ENCODE measurements around the gene ZNF132. TPM values are rescaled to one million over a fixed set of nuclear protein-coding genes. Genes with fewer than 3 reads are reported as not detected.
"Not testable (repeated sequence)": the region's sequence is repeated elsewhere in the genome, so short reads cannot be mapped to it uniquely, and the experiment has no call there.

Gene ZNF132
- total RNA-seq, 2 donors from 2014 or later: 3.2 to 5.3 TPM

DNA sequence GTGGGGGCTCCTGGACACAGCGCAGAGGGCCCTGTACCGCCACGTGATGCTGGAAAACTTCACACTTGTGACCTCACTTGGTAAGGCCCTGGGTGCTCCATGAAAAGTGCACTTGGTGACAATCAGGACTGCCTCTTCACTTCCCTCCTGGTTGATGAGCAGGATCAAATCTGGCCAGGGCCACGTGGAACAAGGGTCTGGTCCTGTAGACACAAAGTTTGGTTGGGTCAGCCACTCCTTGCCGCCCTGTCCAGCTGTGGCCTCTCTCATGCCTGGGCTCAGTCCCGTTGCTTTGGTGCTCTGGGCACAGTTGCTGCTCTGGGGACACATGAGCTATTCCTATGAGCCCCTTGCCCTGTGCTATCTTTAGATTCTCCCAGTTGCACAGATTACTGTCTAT is 13.8 kb upstream of the ZNF132 start:
- Mint-ChIP-seq H3K4me1 (ENCODE audit: low read depth in 2 of 2) (peaks cover 19 to 23% of the 10 kb centered on the region in 2 donors), H3K9me3 (no peaks in the 10 kb centered on the region), H3K36me3 (peaks cover 6% of the 10 kb centered on the region), H3K27ac (no peak overlapping the region), H3K27me3 (peaks cover 0 to 9% of the 10 kb centered on the region in 2 donors), H3K4me3 (peak overlapping the region; percentile 38)
- ATAC-seq: no peak
- no peak for DNase-seq (ENCODE audit: low spot score)

- ATAC-seq (peak; percentile 98 to 99), DNase-seq (ENCODE audit: low spot score) (peak; percentile 95)
- H3K36me3 Mint-ChIP-seq: peaks cover 15% of the 10 kb centered on the region
- peaks cover 12 to 18% of the 10 kb centered on the region in 2 donors for H3K27me3 Mint-ChIP-seq
- peak within 1 kb of the TSS; percentile 11 to 57 for H3K27ac Mint-ChIP-seq
- H3K9me3 Mint-ChIP-seq: no peaks in the 10 kb centered on the region
- peak within 1 kb of the TSS; percentile 93 for H3K4me3 Mint-ChIP-seq
- H3K4me1 Mint-ChIP-seq (ENCODE audit: low read depth in 2 of 2): peaks cover 19 to 20% of the 10 kb centered on the region in 2 donors
Observed at GRCh38 chr19:58451358-58452101, 11.6 kb upstream of the ZNF132 start, which contains the start of gene ZNF324B. ZNF324B (plus strand) TSS chr19:58451622; CDS start chr19:58453702, 2,080 bp downstream.

- H3K4me1 Mint-ChIP-seq (ENCODE audit: low read depth in 2 of 2): peaks cover 19 to 20% of the 10 kb centered on the region in 2 donors
- ATAC-seq: no peak
- peak overlapping the region; percentile 11 to 57 for H3K27ac Mint-ChIP-seq
- DNase-seq (ENCODE audit: low spot score): no peak
- H3K9me3 Mint-ChIP-seq: no peaks in the 10 kb centered on the region
- H3K36me3 Mint-ChIP-seq: peaks cover 15% of the 10 kb centered on the region
- peak overlapping the region; percentile 93 for H3K4me3 Mint-ChIP-seq
- peaks cover 12 to 18% of the 10 kb centered on the region in 2 donors for H3K27me3 Mint-ChIP-seq
Observed at GRCh38 chr19:58450856-58451357, 11.0 kb upstream of the ZNF132 start.

DNA sequence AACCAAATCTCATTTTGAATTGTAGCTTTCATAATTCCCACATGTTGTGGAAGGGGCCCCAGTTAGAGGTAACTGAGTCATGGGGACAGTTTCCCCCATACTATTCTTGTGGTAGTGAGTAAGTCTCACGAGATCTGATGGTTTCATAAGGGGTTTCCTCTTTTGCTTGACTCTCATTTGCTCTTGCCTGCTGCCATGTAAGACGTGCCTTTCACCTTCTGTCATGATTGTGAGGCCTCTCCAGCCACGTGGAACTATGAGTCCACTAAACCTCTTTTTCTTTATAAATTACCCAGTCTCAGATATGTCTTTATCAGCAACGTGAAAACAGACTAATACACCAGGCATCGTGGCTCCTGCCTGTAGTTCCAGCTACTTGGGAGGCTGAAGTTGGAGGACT is 10.0 kb upstream of the ZNF132 start:
- peaks cover 12 to 18% of the 10 kb centered on the region in 2 donors for H3K27me3 Mint-ChIP-seq
- H3K4me3 Mint-ChIP-seq; ATAC-seq; DNase-seq (ENCODE audit: low spot score); H3K9me3 Mint-ChIP-seq: not testable (repeated sequence)
- peaks cover 19 to 20% of the 10 kb centered on the region in 2 donors for H3K4me1 Mint-ChIP-seq (ENCODE audit: low read depth in 2 of 2)
- H3K36me3 Mint-ChIP-seq: peaks cover 15% of the 10 kb centered on the region
- H3K27ac Mint-ChIP-seq: peak overlapping the region in 1 of 2 donors; percentile 11

- H3K36me3 Mint-ChIP-seq: peaks cover 15% of the 10 kb centered on the region
- not testable (repeated sequence) for H3K4me3 Mint-ChIP-seq; ATAC-seq; DNase-seq (ENCODE audit: low spot score); H3K9me3 Mint-ChIP-seq; H3K27ac Mint-ChIP-seq
- peaks cover 12 to 22% of the 10 kb centered on the region in 2 donors for H3K27me3 Mint-ChIP-seq
- H3K4me1 Mint-ChIP-seq (ENCODE audit: low read depth in 2 of 2): peaks cover 18 to 19% of the 10 kb centered on the region in 2 donors
Observed at GRCh38 chr19:58448860-58449259, 8.9 kb upstream of the ZNF132 start.

GRCh38 chr19:58442986-58443385 is 3.0 kb upstream of the ZNF132 start:
- H3K4me3 Mint-ChIP-seq; ATAC-seq; H3K27ac Mint-ChIP-seq; H3K27me3 Mint-ChIP-seq; DNase-seq (ENCODE audit: low spot score): not testable (repeated sequence)
- Mint-ChIP-seq H3K9me3 (peaks cover 13% of the 10 kb centered on the region), H3K4me1 (ENCODE audit: low read depth in 2 of 2) (peaks cover 23 to 26% of the 10 kb centered on the region in 2 donors), H3K36me3 (peaks cover 34% of the 10 kb centered on the region)

- Mint-ChIP-seq H3K27ac (peak overlapping the region; percentile 83 to 85), H3K27me3 (peaks cover 0 to 3% of the 10 kb centered on the region in 2 donors), H3K4me3 (peak overlapping the region; percentile 92), H3K36me3 (peaks cover 52% of the 10 kb centered on the region), H3K9me3 (peaks cover 22% of the 10 kb centered on the region), H3K4me1 (ENCODE audit: low read depth in 2 of 2) (peaks cover 25 to 26% of the 10 kb centered on the region in 2 donors)
- ATAC-seq (no peak), DNase-seq (ENCODE audit: low spot score) (no peak)
Observed at GRCh38 chr19:58440556-58440955, 603 bp upstream of the ZNF132 start.

GRCh38 chr19:58434217-58434616 is 5.7 kb downstream of the ZNF132 start:
- no peaks in the 10 kb centered on the region for H3K27me3 Mint-ChIP-seq
- peaks cover 22% of the 10 kb centered on the region for H3K9me3 Mint-ChIP-seq
- no peak overlapping the region for H3K27ac Mint-ChIP-seq

DNA sequence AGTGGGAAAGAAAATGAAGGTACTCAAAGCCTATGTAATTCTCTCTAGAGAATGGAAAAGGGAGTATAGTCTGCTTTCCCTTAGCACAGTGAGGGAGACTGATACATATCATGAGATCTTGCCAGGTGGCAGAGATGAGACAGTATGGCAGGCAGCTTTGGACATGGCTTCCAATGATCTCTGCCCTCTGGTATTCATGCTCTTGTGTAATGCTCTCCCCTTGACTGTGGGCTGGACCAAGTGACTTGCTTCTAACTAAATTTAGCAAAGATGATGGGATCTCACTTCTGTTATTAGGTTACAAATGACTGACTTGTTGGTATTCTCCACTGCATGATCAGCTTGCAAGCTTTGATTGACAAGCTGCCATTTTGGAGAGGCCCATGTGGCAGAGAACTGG is 10.2 kb downstream of the ZNF132 start:
- Mint-ChIP-seq H3K4me3 (no peak overlapping the region), H3K36me3 (peaks cover 37% of the 10 kb centered on the region), H3K27ac (no peak overlapping the region), H3K9me3 (peaks cover 12% of the 10 kb centered on the region), H3K27me3 (no peaks in the 10 kb centered on the region), H3K4me1 (ENCODE audit: low read depth in 2 of 2) (no peaks in the 10 kb centered on the region)
- ATAC-seq (no peak), DNase-seq (ENCODE audit: low spot score) (no peak)

More at GRCh38 chr19:58434217-58434616, 5.7 kb downstream of the ZNF132 start:
- Mint-ChIP-seq H3K36me3 (peaks cover 74% of the 10 kb centered on the region), H3K4me3 (no peak overlapping the region), H3K4me1 (ENCODE audit: low read depth in 2 of 2) (peaks cover 7 to 10% of the 10 kb centered on the region in 2 donors)
- DNase-seq (ENCODE audit: low spot score) (no peak), ATAC-seq (no peak)

- Mint-ChIP-seq H3K36me3 (peaks cover 26% of the 10 kb centered on the region), H3K4me3 (no peak overlapping the region), H3K27ac (no peak overlapping the region), H3K27me3 (no peaks in the 10 kb centered on the region), H3K9me3 (peaks cover 12% of the 10 kb centered on the region), H3K4me1 (ENCODE audit: low read depth in 2 of 2) (no peaks in the 10 kb centered on the region)
- DNase-seq (ENCODE audit: low spot score): no peak
- no peak for ATAC-seq
Observed at GRCh38 chr19:58428617-58429016, 11.3 kb downstream of the ZNF132 start.

DNA sequence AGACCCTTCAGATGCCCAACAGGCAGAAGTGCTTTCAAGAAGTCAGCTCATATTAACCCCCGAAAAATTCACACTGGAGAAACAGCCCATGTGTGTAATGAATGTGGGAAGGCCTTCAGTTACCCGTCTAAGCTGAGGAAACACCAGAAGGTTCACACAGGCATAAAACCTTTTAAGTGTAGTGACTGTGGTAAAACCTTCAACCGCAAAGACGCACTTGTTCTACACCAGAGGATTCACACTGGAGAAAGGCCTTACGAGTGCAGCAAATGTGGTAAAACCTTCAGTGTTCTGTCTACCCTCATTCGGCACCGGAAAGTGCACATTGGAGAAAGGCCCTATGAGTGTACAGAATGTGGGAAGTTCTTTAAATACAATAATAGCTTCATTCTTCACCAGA is 22.9 kb downstream of the ZNF132 start:
- H3K27ac Mint-ChIP-seq: no peak overlapping the region
- H3K4me3 Mint-ChIP-seq: no peak overlapping the region
- H3K9me3 Mint-ChIP-seq: no peaks in the 10 kb centered on the region
- no peaks in the 10 kb centered on the region for H3K4me1 Mint-ChIP-seq (ENCODE audit: low read depth in 2 of 2)
- ATAC-seq (no peak), DNase-seq (ENCODE audit: low spot score) (no peak)
- H3K27me3 Mint-ChIP-seq: no peaks in the 10 kb centered on the region
- H3K36me3 Mint-ChIP-seq: peaks cover 36% of the 10 kb centered on the region

DNA sequence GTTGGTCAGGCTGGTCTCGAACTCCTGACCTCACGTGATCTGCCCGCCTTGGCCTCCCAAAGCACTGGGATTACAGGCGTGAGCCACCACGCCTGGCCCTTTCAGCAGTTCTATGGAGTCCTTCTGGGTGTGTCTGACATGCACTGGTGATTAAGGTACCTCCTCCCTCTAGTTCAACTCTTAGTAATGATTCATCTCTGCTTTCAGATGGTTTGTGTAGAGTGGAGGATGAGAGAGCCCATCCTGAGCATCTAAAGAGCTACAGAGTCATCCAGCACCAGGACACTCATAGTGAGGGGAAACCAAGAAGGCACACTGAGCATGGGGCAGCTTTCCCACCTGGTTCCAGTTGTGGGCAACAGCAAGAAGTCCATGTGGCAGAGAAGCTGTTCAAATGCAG is 23.3 kb downstream of the ZNF132 start:
- H3K27ac Mint-ChIP-seq: no peak overlapping the region
- no peak overlapping the region for H3K4me3 Mint-ChIP-seq
- no peaks in the 10 kb centered on the region for H3K4me1 Mint-ChIP-seq (ENCODE audit: low read depth in 2 of 2)
- H3K36me3 Mint-ChIP-seq: peaks cover 34% of the 10 kb centered on the region
- H3K9me3 Mint-ChIP-seq: no peaks in the 10 kb centered on the region
- DNase-seq (ENCODE audit: low spot score) (no peak), ATAC-seq (no peak)
- H3K27me3 Mint-ChIP-seq: no peaks in the 10 kb centered on the region

DNA sequence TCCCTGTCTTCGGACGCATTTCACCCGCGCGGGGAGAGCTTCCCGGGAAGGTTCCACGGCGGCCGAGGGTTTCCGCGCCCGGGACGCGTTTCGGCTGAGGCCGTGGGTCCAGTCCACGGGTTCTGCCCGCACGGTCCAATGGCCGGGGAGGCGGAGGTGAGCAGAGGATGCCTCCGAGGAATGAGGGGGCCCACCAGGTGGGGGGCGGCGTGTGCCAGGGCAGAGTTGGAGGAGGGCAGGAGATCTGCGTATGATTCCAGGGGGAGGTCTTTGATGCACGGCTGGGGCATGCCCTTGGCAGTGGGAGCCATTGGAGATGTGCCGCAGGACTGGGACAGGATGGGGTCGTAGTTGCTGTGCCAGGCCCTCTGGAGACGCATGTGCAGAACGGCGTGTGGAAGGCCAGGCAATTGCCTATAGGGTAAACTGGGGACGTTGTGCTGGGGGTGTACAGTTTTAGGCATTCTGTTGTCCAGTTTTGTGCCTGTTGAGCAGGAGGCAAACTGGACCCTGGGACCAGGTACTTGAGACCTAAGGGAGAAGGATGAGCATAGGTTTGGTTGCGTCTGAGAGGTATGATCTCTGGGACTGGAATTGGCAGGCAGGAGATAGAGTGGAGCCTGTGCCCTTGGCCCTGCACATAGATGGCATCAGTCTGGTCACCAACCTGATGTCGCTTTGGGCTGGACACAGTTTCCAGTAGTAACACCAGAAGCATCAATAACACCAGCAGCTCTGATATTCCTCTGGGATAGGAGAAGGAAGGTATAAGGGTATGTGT is 30.8 kb downstream of the ZNF132 start:
- H3K4me1 Mint-ChIP-seq (ENCODE audit: low read depth in 2 of 2): peaks cover 31 to 32% of the 10 kb centered on the region in 2 donors
- DNase-seq (ENCODE audit: low spot score) (no peak), ATAC-seq (peak in 1 of 2 donors; percentile 31)
- H3K27me3 Mint-ChIP-seq: no peaks in the 10 kb centered on the region
- peak overlapping the region; percentile 82 to 93 for H3K27ac Mint-ChIP-seq
- H3K36me3 Mint-ChIP-seq: peaks cover 5% of the 10 kb centered on the region
- no peaks in the 10 kb centered on the region for H3K9me3 Mint-ChIP-seq
- peak overlapping the region; percentile 96 for H3K4me3 Mint-ChIP-seq
